GM13976 (cell line): ENCODE results near the gene ZC2HC1C.

ENCODE experiments used
- DNase-seq: peaks from one replicate; pipeline ENCODE4 v3.0.0; 2012; ENCODE audit warnings: low spot score
- CTCF ChIP-seq: IDR thresholded peaks from 2 replicates; pipeline ENCODE4 v1.5.1; 2012; ENCODE audit warnings: borderline replicate concordance, mild to moderate bottlenecking; ENCODE audit not compliant: insufficient read depth; ENCODE audit errors: extremely low read depth, missing control alignments, control extremely low read depth
- in situ Hi-C: fragments of 300-500 bp; cut with MboI; formaldehyde crosslinking; loops from one replicate; pipeline ENCODE4 v1.12.0; 2022; ENCODE audit warnings: low sequenced_read_pairs, mixed read lengths, inconsistent platforms; ENCODE audit not compliant: unreplicated experiment

The ZC2HC1C gene

GRCh38 chr14:75095690-75096089 lies 26.2 kb downstream of the ZC2HC1C start:
- no peak for TF ChIP-seq CTCF
- no peak for DNase-seq
- in situ Hi-C loops, result loop anchor here (10.0 kb wide), 1 partner anchor 241 kb away; no protein-coding TSS in a partner anchor

DNA sequence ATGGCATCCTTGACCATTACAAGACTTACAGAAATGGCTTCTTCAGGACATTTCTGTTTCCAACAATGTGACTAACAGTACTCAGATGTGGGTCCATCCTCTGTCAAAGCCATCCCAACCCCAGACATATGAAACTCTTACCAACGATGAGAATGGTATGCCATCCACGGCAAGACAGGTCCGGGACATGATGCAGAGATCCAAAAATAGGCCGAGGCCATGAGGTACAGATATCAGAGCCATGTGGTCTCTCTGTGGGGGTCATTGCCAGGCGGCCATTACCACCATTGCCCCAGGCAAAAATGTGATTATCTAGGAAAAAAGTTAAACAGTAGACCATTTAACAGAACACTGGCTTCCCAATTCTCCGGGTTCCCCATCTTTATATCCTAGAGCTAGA lies 27.5 kb downstream of the ZC2HC1C start:
- in situ Hi-C loops, result loop anchor here (10.0 kb wide), 1 partner anchor 242 kb away; no protein-coding TSS in a partner anchor
- TF ChIP-seq CTCF, result no peak

DNA sequence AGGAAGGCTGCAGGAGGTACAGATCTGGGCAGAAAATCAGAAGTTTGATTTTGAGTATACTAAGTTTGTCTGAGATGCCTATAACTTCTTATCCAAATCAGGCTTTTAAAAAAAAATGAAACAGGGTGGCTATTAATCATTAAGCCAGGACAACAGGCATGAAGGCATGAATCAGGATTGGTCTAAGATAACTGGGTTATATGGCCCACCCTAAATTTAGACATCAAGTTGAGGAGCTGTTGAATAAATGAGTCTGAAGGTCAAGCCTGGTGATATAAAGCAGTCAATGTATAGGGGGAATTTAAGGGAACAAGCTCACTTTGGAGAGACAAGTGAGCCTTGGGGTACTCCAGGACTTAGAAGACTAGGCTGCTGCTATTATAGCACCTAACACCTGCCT lies 28.8 kb downstream of the ZC2HC1C start:
- no peak for TF ChIP-seq CTCF
- no peak for DNase-seq
- in situ Hi-C loops, result loop anchor here (10.0 kb wide), 1 partner anchor 243 kb away; no protein-coding TSS in a partner anchor

More for the DNA sequence above, 27.5 kb downstream of the ZC2HC1C start:
- DNase-seq, result no peak

DNA sequence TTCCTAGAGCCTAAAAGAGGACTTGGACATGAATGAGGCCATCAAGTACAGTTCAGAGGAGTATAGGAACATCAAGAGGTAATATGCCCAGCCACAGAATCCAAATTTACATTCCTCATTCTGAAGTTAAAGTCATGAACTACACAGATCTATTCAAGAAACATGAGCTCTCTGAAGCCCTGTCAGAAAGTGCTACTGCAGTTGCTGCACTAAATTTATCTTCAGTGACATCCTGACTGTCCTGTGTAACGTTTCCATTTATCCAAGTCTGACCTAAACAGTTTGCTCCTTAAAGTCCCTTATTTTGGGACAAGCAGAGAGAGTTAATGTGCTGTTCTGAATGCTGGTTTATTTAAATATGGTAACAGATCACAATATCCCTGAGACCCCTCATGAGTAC lies 29.2 kb downstream of the ZC2HC1C start:
- DNase-seq, result no peak
- in situ Hi-C loops, result loop anchor here (10.0 kb wide), 1 partner anchor 244 kb away; no protein-coding TSS in a partner anchor
- TF ChIP-seq CTCF, result no peak

- TF ChIP-seq CTCF, result no peak
- in situ Hi-C loops, result no loop called here
- no peak for DNase-seq
These were observed 32.0 kb downstream of the ZC2HC1C start for GRCh38 chr14:75101491-75101890.

GRCh38 chr14:75107186-75107585 lies 37.7 kb downstream of the ZC2HC1C start:
- DNase-seq, result no peak
- in situ Hi-C loops, result no loop called here
- no peak for TF ChIP-seq CTCF

DNA sequence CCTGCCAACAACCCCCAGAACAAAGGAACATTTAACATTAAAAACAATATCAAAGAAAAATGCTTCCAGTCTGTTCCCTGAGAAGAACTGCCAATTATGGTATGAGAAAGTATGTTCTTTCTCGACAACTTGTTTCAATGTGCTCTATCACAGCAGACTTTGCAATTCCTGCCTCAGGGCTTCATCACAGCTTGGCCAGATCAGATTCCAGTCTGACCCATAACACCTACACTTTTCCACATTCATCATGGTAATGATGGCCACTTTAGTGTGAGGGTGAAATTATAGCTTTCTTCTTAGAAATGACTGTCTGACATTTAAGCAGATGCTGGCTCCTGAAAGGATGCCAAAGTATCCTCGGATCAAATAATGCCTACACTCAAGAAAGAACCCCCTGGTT lies 40.4 kb downstream of the ZC2HC1C start:
- TF ChIP-seq CTCF, result no peak
- in situ Hi-C loops, result no loop called here
- DNase-seq, result no peak
